ENCODE results near the gene OR2F2. TPM values are rescaled to one million over a fixed set of nuclear protein-coding genes. Genes with fewer than 3 reads are reported as not detected.

The OR2F2 gene
- total RNA-seq, 1 experiment from 2014 or later: not detected

GRCh38 chr7:143889068-143889467 is 46.0 kb upstream of the OR2F2 start:
- TF ChIP-seq POLR2A (IDR thresholded peaks at IDR 0.05; ENCODE audit: borderline replicate concordance, extremely low read depth, insufficient read depth, insufficient read length): no peak
- TF ChIP-seq EZH2 (IDR thresholded peaks at IDR 0.05): no peak
- TF ChIP-seq POLR2AphosphoS5 (IDR thresholded peaks at IDR 0.05; ENCODE audit: low read depth, low read length): no peak
- TF ChIP-seq TCF7L2 (IDR thresholded peaks at IDR 0.05; ENCODE audit: borderline replicate concordance, extremely low read depth, insufficient read depth, insufficient read length): no peak
- no peak for TF ChIP-seq REST (IDR thresholded peaks at IDR 0.05; ENCODE audit: low read depth)
- TF ChIP-seq CEBPB (IDR thresholded peaks at IDR 0.05; ENCODE audit: low read depth): no peak
- TF ChIP-seq RAD21 (IDR thresholded peaks at IDR 0.05; ENCODE audit: low read depth): no peak
- TF ChIP-seq SRF (IDR thresholded peaks at IDR 0.05; ENCODE audit: low read depth): no peak
- TF ChIP-seq EGR1 (IDR thresholded peaks at IDR 0.05; ENCODE audit: low read depth): no peak
- TF ChIP-seq ZBTB33 (IDR thresholded peaks at IDR 0.05; ENCODE audit: extremely low read depth, insufficient replicate concordance, low read length): no peak
- TF ChIP-seq JUND (IDR thresholded peaks at IDR 0.05): no peak
- no peak for TF ChIP-seq MAX (IDR thresholded peaks at IDR 0.05)
- TF ChIP-seq FOSL1 (IDR thresholded peaks at IDR 0.05; ENCODE audit: low read depth): no peak
- no peak for TF ChIP-seq SIN3A (IDR thresholded peaks at IDR 0.05; ENCODE audit: low read depth)
- TF ChIP-seq SP1 (IDR thresholded peaks at IDR 0.05; ENCODE audit: low read depth): no peak
- intact Hi-C loops (cut with micrococcal nuclease): no loop called here
- DNase-seq (ENCODE audit: low read depth, low spot score): no peak
- H3K9ac ChIP-seq (ENCODE audit: low read length): no peak overlapping the region
- H3K9me3 ChIP-seq (ENCODE audit: control insufficient read depth in 1 of 2, insufficient read depth in 1 of 2, low read depth in 1 of 2, low read length in 2 of 2): no peaks in the 10 kb centered on the region; a peak in 1 of 4 replicates
- H3K4me2 ChIP-seq (ENCODE audit: low read length): no peak overlapping the region
- CTCF ChIA-PET: no interaction called here
- no peaks in the 10 kb centered on the region for H3K36me3 ChIP-seq (ENCODE audit: control insufficient read depth in 1 of 2, insufficient read depth in 2 of 2, low read length in 2 of 2)
- no peak for ATAC-seq
- H2AFZ ChIP-seq (ENCODE audit: low read depth, low read length, poor library complexity, severe bottlenecking): no peak overlapping the region
- no TSS peak for BruUV-seq (replicated peaks)
- H4K20me1 ChIP-seq (ENCODE audit: insufficient read depth): no peaks in the 10 kb centered on the region
- H3K27ac ChIP-seq (ENCODE audit: low read depth, low read length): no peak overlapping the region
- POLR2A ChIA-PET: no interaction called here
- H3K9me2 ChIP-seq (ENCODE audit: insufficient read depth): no peaks in the 10 kb centered on the region; the same call in 1 of the 2 replicates
- no peaks in the 10 kb centered on the region for H3K4me1 ChIP-seq (ENCODE audit: control insufficient read depth in 1 of 2, insufficient read depth in 2 of 2, low read length in 2 of 2)
- RAD21 ChIA-PET (ENCODE audit: low non-redundant PET in 1 of 2, low total read pairs in 2 of 2, uncharacterized antibody in 2 of 2, unreplicated experiment in 2 of 2): no interaction called here
- peaks cover 66% of the 10 kb centered on the region for H3K79me2 ChIP-seq (ENCODE audit: insufficient read depth, low read length)
- no peaks in the 10 kb centered on the region for H3K27me3 ChIP-seq (ENCODE audit: insufficient read depth, low read length)
- no peak overlapping the region for H3K4me3 ChIP-seq (replicated peaks in 1 of 2; ENCODE audit: low read depth in 1 of 2, low read length in 2 of 2)

Data from HCT116 (cell line).